HG02798 (cell line): Measurements from ENCODE around the gene ITGA5.
A peak's percentile ranks its signal among the peaks of the same experiment; 100 is the strongest.

Experiments
- ATAC-seq: cut with Tn5 transposase; IDR thresholded peaks from one replicate; pipeline ENCODE4 v1.9.1; 2021; ENCODE audit warnings: mild to moderate bottlenecking; ENCODE audit not compliant: unreplicated experiment, poor library complexity

ITGA5 gene

DNA sequence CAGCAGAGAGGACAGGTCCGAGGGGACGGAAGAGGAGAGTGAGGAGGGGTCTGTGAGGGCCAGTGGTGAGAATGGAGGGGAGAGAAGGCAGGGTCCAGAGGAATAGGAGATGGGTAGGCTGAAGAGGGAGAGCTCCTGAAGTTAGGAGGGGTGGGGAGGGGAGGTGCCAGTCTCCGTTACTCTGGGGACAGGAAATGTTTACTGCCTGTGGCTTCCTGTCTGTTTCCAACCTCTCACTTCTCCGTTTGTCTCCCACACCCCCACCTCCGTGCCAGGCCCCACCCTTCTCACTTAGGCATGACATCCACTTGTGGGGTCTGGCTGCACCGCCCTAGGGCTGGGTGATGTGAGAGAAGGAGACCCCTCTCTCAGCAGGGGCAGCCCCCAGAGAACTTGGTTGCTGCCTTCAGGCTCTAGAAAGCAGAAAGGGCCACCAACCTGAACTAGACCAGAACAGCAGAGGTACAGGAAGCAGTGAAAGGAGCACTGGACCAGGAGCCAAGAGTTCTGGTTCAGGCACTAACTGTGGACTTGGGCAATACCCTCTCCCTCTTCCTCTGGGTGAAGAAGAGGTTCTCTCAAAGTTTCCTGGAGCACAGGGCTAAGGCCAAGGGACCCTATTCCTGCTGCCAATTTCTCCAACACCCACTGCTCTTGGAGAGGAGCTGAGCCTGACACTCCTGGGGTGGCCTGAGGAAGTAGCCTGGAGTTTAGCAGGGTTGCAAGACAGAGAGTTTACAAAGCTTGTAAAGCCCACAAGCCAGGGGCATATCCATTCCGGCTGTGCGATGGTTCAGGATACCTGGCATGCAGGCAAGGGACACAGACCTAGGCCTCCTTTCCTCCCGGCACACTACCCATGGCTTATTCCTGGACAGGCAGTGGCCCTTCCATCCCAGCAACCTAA, 5.5 kb downstream of the ITGA5 start:
- peak; percentile 39 for ATAC-seq

DNA sequence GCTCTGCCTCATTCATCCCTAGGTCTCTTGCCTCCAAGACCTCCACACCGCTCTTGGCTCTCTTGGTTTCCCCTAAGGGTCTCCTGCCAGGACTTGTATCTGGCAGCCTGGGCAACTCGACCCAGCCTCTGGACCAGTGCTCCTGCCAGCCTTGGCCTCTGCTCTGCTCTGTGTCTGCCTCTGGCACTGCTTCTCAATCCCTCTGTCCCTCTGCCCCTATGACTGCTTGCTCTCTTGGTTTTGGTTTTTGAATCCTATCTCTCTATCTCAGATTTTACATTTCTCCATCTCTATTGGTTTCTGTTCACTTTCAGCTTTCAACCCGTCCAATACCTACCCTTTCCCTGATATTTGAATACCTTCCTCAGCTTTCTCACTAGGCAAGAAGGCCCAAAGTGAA, 6.3 kb downstream of the ITGA5 start:
- ATAC-seq, result peak; percentile 24

DNA sequence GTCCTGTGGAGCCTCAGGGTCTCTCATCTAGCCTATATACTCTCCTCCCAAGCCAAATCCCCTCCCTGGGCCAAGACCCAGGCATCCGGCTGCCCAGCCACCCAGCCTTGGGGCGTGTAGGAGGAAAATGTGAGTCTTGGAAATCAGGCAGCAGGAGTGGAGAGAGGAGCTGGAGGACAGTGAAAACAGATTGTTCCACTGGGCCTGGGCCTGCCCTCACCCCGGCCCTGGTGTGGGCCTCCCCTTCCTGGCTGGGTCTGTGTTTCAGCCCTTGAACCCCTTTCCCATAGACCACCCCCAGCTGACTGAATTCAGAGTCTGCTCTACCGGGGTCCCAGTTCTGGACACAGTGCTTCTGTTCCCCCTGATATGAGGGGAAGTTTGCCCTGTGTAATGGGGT, 6.7 kb downstream of the ITGA5 start:
- no peak for ATAC-seq

DNA sequence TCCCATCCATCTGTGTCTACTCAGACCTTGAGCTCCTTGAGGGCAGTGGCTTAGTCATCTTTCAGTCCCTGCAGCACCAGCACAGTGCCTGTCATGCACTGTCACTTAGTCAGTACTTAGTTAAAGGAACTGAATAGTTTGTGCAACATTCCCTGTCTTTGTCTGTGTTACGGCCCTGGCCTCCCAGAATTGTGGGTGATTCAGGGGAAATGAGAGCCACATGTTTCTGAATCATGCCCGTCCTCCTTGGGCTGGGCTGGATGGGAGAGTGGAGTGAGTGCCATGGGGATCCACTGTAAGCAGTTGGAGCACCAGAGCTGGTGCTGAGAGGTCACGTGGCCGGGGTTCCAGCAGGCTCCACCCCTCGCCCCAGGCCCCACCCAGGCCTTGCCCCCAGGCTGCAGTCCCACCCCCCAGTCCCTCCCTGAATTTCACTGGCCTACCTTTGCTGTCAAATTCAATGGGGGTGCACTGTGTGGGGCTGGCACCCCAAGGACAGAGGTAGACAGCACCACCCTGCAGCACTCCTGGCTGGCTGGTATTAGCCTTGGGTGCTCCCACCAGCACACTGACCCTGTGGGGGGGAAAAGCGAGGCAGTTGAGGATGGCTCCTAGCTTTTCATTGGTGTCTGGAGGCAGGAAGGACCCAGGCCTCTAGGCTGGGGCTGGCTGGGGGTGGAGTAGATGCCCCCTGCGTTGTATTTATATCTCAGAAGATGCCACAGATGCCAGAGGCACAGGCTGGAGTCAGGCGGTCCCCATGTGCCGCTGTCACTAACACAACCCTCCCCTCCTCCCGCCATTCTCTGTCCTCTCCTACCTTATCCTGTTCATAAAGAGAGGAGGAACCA, 7.5 kb downstream of the ITGA5 start:
- ATAC-seq, result peak; percentile 35

DNA sequence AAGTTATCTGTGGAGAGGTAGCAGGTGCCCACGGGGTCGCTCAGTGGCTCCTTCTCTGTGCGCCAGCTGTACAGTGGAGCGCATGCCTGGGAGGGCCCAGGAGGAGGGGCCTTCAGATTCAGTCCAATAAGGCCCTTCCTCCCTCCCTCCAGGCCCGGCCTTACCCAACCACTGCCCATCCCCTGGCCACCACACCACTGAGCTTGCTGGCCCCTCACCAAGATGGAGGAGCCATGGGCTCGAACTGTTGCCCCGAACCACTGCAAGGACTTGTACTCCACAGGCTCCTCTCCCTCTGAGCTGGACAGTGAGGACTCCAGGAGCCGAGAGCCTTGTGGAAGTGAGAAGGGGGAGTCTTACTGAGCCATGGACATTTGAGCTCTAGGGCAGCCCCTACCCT, 9.8 kb downstream of the ITGA5 start:
- no peak for ATAC-seq

DNA sequence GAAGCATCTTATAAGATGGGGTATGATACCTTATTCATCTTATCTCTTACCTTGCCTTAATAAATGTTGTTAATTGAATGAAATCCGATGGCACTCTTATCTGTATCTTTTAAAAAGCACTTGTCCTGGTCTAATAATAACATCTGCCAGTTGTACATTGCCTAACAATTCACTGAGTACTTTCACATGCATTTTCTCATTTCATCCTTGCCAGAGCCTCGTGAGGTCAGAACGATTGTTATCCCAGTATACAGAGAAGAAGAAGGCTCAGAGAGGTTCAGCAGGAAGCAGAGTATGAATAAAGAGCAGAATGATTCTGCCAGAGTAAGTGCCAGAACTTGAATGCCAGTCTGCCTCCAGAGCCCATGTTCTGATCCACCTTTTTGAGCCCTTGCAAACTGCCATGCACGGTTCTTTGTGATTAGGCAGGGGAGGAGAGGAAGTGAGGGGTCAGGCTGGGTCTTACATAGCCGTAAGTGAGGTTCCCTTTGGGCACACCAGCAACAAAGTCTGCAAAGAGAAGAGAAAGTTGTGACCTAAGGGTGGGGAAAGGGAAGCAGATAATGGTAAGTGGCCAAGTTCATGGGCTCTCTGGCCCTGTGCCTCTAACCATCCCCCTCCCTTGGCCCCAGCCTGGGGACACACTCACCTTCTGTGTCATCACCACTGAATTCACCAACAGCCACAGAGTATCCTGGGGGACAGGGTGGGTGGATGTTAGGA, 11.7 kb downstream of the ITGA5 start:
- ATAC-seq, result no peak

DNA sequence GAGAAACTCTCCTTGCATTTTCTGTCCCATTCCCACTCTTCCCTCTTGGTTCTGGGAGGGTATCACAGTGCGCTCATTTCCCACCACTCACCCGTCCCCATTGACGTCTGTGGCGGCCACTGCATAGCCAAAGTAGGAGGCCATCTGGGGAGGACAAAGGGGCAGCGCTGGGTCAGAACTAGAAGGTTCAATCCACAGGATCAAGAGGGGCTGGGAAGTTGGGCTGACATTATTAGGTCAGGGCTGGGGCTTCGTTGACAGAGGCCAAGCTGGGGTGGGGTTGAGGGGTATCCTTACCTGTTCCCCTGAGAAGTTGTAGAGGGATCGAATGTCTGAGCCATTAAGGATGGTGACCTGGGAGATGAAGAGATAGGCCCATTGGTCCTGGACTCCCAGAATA, 13.5 kb downstream of the ITGA5 start:
- no peak for ATAC-seq

DNA sequence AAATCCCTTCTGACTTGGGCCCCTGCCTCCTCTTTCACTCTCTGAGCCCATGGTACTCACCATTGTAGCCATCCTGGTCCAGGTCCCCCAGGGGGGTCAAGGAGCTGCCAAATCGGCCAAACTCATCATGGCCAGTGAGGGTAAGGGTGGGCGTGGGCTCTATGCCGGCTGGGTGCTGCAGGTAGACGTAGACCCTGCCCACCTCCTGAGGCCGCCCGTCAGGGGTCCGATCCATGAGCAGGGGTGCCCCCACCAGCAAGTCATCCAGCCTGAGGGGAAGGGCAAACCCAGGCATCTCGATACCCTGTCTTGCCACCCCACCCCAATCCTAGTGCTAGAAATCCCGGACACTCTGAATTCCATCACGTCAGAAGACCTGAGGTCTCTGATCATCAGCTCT, 14.0 kb downstream of the ITGA5 start:
- no peak for ATAC-seq

DNA sequence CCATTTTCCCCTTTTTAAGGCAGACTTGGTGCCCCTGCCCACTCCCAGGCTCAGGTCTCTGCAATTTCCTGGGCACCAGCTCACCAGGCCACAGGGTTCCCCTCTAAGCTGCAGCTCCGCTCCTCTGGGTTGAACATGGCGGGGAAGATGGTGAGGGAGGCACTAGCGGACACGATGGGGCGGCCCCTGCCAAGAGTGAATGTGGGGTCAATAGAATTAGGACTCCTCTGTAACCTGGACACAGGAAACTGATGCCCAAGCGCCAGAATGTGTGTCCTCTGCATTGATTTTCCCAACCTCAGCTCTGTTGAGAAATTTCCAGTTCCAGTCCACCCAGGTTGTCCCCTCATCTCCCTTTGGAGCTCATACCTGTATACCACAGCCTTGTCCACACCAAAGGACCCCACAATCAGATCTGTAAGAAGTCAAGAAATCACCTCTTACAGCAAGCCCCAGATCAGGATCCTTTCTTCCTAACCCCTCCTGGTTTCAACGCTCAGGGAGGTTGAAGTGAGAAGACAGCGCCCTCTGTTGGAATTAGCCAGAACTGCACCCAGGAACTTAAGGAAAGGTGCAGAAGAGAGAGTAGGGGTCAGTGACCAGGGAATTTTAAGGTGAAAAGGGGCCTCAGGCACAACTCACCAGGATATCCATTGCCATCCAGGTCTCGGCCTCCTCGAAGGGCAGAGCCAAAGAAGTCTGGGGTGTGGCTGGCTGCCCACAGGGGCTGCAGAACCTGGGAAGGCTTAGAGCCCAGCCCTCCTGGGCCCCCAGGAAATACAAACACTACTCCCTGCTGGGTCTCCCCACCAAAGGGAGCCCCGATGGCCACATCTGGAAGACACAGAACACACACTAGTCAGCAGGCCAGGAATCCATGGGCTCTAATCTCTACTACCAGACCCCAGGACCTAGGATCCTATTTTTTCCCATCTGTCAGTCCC, 14.7 kb downstream of the ITGA5 start:
- ATAC-seq, result no peak

DNA sequence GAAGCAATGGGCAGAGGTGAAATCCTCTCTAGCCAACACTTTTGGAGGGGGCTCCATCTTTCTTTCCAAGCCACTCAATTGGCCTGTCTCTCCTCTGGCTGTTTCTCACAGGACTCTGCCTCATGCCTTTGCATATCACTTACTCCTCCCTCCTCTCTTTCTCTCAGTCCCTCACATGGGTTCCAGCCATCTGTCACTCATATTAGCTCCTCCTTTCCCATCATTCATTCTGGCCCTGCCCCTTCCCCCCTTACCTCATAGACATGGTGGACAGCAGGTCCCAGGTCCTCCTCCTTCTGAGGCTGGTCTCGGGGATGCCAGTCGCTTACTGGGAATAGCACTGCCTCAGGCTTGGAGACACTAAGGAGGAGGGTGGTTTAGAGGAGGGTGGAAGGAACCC, 17.9 kb downstream of the ITGA5 start:
- no peak for ATAC-seq

DNA sequence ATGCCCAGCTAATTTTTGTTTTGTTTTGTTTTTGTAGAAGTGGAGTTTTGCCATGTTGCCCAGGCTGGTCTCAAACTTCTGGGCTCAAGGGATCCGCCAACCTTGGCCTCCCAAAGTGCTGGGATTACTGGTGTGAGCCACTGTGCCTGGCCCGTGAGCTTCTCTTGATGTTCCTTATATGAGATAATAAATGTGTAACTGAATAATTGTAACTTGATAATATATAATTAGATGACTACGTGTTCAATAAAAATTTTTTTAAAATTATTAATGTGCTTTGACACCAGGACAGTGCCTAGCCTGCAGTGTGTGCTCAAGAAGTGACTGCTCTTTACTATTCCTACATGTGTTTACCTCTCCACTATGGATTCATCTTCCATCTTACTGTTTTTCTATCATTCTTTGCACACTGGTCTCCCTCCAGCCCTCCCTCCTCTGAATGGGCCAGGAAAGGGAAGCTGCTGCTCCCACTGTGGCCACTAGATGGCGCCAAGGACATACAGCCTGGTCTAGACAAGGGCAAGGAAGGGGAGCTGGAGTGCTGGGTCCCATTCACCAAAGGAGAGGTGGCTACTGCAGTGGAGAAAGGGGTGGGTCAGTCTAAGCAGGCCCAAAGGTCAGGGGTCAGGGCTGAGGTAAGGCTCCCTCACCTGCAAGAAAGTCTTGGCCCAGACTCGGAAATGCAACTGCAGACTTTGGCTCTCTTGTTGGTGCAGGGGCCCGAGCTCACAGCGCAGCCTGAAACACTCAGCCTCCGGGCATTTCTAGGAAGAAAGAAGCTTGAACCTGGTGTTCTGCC, 19.9 kb downstream of the ITGA5 start:
- ATAC-seq, result peak; percentile 80

DNA sequence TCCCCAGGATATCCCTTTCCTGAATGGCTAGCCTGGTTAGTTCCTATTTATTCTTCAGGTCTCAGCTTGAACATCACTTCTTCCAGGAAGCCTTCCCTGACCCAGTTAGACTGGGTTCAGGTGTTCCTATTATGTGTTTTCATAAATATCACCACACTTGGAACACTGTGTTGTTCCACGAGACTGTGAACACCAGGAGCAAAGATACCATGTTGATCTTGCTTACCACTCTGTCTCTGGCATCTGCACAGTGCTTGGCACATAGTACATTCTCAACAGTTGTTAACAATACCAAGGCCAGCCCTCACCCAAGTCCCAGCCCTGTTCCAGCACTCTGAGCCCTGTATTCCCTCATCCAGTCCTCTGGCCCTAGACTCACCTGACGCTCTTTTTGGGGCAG, 20.8 kb downstream of the ITGA5 start:
- no peak for ATAC-seq

DNA sequence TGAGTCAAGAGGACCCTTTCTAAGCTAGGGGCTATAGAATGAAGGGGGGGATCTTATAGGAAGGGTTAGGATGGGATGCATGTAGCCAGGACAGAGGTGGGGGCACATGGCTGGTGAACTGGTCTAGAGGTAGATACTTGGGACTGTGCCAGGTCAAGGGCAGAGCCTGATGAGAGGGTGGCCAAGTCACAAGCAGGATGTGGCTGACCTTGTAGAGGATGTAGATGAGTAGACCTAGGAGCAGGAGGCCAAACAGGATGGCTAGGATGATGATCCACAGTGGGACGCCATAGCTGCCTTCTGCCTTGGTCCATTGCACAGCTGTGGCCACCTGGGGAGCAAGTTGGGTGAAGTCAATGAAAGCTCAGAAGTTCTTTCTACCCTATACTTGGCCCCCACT, 21.9 kb downstream of the ITGA5 start:
- ATAC-seq, result no peak

DNA sequence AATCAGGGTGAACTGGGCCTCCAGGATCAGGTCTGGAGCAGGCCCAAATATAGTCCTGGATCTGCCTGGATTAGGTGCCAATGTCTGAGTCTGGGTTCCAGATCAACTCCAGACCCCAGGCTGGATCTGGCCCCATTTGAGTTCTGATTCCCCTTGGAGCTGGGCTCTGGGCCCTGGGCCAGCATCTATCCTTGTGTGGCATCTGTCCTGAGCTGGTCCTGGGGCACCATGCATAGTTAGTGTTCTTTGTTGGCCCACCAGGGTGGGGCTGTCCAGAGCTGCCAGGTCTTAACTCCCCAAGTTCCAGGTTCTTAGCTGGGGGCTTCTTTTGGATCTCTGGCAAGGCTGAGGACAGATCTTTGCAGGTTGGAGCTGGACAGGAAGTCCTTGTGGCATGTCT, 23.5 kb downstream of the ITGA5 start:
- ATAC-seq, result no peak

DNA sequence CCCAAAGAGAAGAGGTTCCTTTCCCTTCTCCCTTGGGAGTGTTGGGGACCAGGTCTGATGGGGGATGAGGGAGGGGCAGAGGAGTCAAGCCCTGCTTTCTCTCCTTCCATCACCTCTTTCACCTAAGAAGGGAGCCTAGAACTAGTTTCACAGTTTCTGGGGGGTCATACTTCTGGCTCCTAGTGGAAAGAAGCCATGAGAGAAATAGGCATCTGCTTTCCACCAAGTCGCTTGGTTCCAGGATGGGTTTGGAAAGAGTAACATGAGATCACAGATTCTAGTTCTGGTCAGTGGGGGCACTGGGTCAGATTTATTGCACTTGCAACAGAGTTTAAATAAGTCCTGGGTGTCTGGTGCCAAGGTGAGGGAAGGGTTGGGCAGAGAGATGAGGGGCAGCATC, 24.1 kb downstream of the ITGA5 start:
- no peak for ATAC-seq

DNA sequence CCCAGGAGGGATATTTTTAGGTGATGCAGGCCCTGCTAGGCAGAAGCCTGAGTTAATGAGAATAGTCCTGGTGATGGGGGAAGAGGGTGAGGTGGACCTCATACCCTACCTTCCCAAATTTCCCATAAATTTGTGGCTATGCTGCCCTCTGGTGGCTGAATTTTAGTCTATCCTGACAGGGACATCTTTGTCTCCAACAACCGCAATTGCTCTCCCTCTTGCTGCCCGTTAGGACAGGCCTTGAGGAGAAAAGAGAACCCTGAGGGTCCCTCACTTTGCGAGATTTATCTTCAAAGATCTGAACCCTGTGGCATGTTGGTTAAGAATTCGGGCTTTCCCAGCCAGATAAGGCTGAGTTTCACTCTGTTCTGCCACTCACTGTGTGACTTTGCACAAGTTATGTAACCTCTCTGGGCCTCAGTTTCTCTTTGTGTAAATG, 24.8 kb downstream of the ITGA5 start:
- no peak for ATAC-seq

DNA sequence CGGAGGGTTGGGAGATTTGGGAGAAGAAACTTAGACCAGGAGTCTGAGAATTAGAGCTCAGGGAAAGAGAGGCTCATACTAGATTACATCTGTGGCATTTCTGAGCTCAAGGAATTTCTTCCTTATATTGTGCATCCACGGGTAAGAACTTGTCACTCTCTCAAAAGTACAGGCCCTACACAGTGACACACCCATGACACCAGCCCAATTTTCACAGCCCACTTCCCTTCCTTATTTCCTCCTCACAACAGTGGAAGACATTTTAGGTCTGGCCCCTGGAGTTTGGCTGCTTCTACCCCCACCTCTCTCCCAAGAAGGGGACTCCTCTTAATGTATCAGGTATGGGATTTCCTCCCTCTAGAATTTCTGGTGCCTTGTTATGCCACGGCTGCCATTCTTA, 25.3 kb downstream of the ITGA5 start:
- ATAC-seq, result no peak

DNA sequence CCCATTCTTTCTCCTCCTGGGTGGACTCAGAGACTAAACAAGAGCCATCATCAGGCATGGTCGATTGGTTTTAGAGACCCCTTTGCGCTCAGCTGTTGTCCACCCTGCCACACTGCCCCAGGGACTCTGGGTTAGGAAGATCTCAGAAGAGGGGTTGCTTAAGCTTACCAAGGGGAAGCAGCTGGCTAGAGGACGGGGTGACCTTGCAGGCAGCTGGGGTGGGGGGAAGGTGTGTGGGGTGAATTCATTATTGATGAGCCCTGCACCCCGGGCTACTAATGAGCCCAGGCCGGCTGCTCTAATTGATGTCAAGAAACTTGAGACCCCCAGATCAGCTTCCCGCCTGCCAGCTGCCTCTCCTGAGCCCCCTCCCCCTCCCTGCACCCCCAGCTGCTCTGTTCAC, 25.9 kb downstream of the ITGA5 start:
- no peak for ATAC-seq
